ENCODE data around the gene KIAA0040.

Gene KIAA0040

GRCh38 chr1:175137369-175137768 lies 55.2 kb downstream of the KIAA0040 start:
- Histone ChIP-seq H3K4me1 (ENCODE audit: control insufficient read depth, insufficient read depth, low read length, unreplicated experiment) (no peaks in the 10 kb centered on the region), H3K36me3 (ENCODE audit: insufficient read depth, low read length) (no peaks in the 10 kb centered on the region), H2AFZ (ENCODE audit: low read length, unreplicated experiment) (no peak overlapping the region), H3K79me2 (ENCODE audit: control insufficient read depth, insufficient read depth, low read length, unreplicated experiment) (no peaks in the 10 kb centered on the region), H3K27ac (ENCODE audit: low read depth, low read length) (no peak overlapping the region), H3K27me3 (ENCODE audit: insufficient read depth, low read length) (peaks cover 12% of the 10 kb centered on the region; the same call in 1 of the 2 replicates), H3K4me3 (ENCODE audit: low read depth, low read length) (no peak overlapping the region)

GRCh38 chr1:175136246-175136645 lies 56.3 kb downstream of the KIAA0040 start:
- no peak overlapping the region for H3K4me3 ChIP-seq (ENCODE audit: low read depth, low read length)
- H2AFZ ChIP-seq (ENCODE audit: low read length, unreplicated experiment) = no peak overlapping the region
- H3K36me3 ChIP-seq (ENCODE audit: insufficient read depth, low read length) = no peaks in the 10 kb centered on the region
- no peaks in the 10 kb centered on the region for H3K4me1 ChIP-seq (ENCODE audit: control insufficient read depth, insufficient read depth, low read length, unreplicated experiment)
- H3K27me3 ChIP-seq (ENCODE audit: insufficient read depth, low read length) = peaks cover 17% of the 10 kb centered on the region
- no peak overlapping the region for H3K27ac ChIP-seq (ENCODE audit: low read depth, low read length)
- H3K79me2 ChIP-seq (ENCODE audit: control insufficient read depth, insufficient read depth, low read length, unreplicated experiment) = no peaks in the 10 kb centered on the region

GRCh38 chr1:175134500-175134899 lies 58.1 kb downstream of the KIAA0040 start:
- H3K27ac ChIP-seq (ENCODE audit: low read depth, low read length) = no peak overlapping the region
- no peak overlapping the region for H2AFZ ChIP-seq (ENCODE audit: low read length, unreplicated experiment)
- H3K4me3 ChIP-seq (ENCODE audit: low read depth, low read length) = no peak overlapping the region
- no peaks in the 10 kb centered on the region for H3K79me2 ChIP-seq (ENCODE audit: control insufficient read depth, insufficient read depth, low read length, unreplicated experiment)
- peaks cover 17% of the 10 kb centered on the region for H3K27me3 ChIP-seq (ENCODE audit: insufficient read depth, low read length)
- H3K36me3 ChIP-seq (ENCODE audit: insufficient read depth, low read length) = no peaks in the 10 kb centered on the region
- H3K4me1 ChIP-seq (ENCODE audit: control insufficient read depth, insufficient read depth, low read length, unreplicated experiment) = no peaks in the 10 kb centered on the region

- Histone ChIP-seq H3K4me1 (ENCODE audit: control insufficient read depth, insufficient read depth, low read length, unreplicated experiment) (no peaks in the 10 kb centered on the region), H2AFZ (ENCODE audit: low read length, unreplicated experiment) (no peak overlapping the region), H3K27me3 (ENCODE audit: insufficient read depth, low read length) (peaks cover 17% of the 10 kb centered on the region)
These were observed 58.7 kb downstream of the KIAA0040 start for GRCh38 chr1:175133673-175134435.

GRCh38 chr1:175132436-175132835 lies 60.1 kb downstream of the KIAA0040 start:
- Histone ChIP-seq H3K79me2 (ENCODE audit: control insufficient read depth, insufficient read depth, low read length, unreplicated experiment) (no peaks in the 10 kb centered on the region), H2AFZ (ENCODE audit: low read length, unreplicated experiment) (no peak overlapping the region), H3K27ac (ENCODE audit: low read depth, low read length) (no peak overlapping the region), H3K27me3 (ENCODE audit: insufficient read depth, low read length) (peaks cover 10% of the 10 kb centered on the region), H3K4me3 (ENCODE audit: low read depth, low read length) (no peak overlapping the region), H3K36me3 (ENCODE audit: insufficient read depth, low read length) (no peaks in the 10 kb centered on the region), H3K4me1 (ENCODE audit: control insufficient read depth, insufficient read depth, low read length, unreplicated experiment) (no peaks in the 10 kb centered on the region)

More at GRCh38 chr1:175133673-175134435, 58.7 kb downstream of the KIAA0040 start:
- no peak overlapping the region for H3K4me3 ChIP-seq (ENCODE audit: low read depth, low read length)
- no peak overlapping the region for H3K27ac ChIP-seq (ENCODE audit: low read depth, low read length)
- no peaks in the 10 kb centered on the region for H3K79me2 ChIP-seq (ENCODE audit: control insufficient read depth, insufficient read depth, low read length, unreplicated experiment)
- no peaks in the 10 kb centered on the region for H3K36me3 ChIP-seq (ENCODE audit: insufficient read depth, low read length)

GRCh38 chr1:175131095-175131494 lies 61.5 kb downstream of the KIAA0040 start:
- Histone ChIP-seq H3K79me2 (ENCODE audit: control insufficient read depth, insufficient read depth, low read length, unreplicated experiment) (no peaks in the 10 kb centered on the region), H3K4me1 (ENCODE audit: control insufficient read depth, insufficient read depth, low read length, unreplicated experiment) (no peaks in the 10 kb centered on the region), H3K36me3 (ENCODE audit: insufficient read depth, low read length) (no peaks in the 10 kb centered on the region), H3K4me3 (ENCODE audit: low read depth, low read length) (no peak overlapping the region), H3K27me3 (ENCODE audit: insufficient read depth, low read length) (peaks cover 13% of the 10 kb centered on the region), H2AFZ (ENCODE audit: low read length, unreplicated experiment) (no peak overlapping the region), H3K27ac (ENCODE audit: low read depth, low read length) (no peak overlapping the region)

GRCh38 chr1:175130649-175131045 lies 61.9 kb downstream of the KIAA0040 start:
- Histone ChIP-seq H3K79me2 (ENCODE audit: control insufficient read depth, insufficient read depth, low read length, unreplicated experiment) (no peaks in the 10 kb centered on the region), H3K4me3 (ENCODE audit: low read depth, low read length) (no peak overlapping the region), H3K27ac (ENCODE audit: low read depth, low read length) (no peak overlapping the region), H3K36me3 (ENCODE audit: insufficient read depth, low read length) (no peaks in the 10 kb centered on the region), H2AFZ (ENCODE audit: low read length, unreplicated experiment) (no peak overlapping the region), H3K27me3 (ENCODE audit: insufficient read depth, low read length) (peaks cover 13% of the 10 kb centered on the region), H3K4me1 (ENCODE audit: control insufficient read depth, insufficient read depth, low read length, unreplicated experiment) (no peaks in the 10 kb centered on the region)

DNA sequence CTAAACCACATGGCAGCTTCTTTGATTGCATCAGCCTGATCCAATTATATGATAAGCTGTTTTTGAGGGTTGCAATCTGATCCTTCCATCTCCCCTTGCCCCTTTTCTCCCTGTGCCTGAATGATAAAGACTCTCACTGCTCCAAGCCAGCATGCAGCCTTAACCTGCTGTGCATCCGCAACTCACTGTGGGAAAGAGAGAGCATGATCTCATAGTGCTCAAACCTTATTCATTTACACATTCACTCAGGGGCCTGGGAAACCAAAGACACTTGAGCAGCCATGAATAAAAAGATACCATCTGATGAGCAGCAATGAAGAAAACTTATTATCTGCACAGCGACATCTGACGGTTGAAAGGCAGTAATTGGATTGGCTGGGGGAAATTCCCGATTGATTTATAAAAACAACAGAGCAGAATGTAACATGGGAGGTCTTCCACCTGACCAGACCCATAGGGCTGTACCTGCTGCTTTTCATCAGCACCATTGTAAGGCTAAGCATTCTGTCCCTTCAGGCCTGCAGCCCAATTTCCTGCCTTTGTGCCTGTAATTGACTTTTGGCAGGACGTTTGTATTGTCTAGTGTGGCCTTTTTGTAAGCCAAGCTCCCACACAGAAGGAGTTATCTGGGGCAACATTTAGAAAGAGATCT lies 62.5 kb downstream of the KIAA0040 start:
- H3K36me3 ChIP-seq (ENCODE audit: insufficient read depth, low read length) = no peaks in the 10 kb centered on the region
- peaks cover 13% of the 10 kb centered on the region for H3K27me3 ChIP-seq (ENCODE audit: insufficient read depth, low read length)
- no peak overlapping the region for H3K4me3 ChIP-seq (ENCODE audit: low read depth, low read length)
- H3K27ac ChIP-seq (ENCODE audit: low read depth, low read length) = no peak overlapping the region
- H3K79me2 ChIP-seq (ENCODE audit: control insufficient read depth, insufficient read depth, low read length, unreplicated experiment) = no peaks in the 10 kb centered on the region
- H2AFZ ChIP-seq (ENCODE audit: low read length, unreplicated experiment) = no peak overlapping the region
- H3K4me1 ChIP-seq (ENCODE audit: control insufficient read depth, insufficient read depth, low read length, unreplicated experiment) = no peaks in the 10 kb centered on the region

DNA sequence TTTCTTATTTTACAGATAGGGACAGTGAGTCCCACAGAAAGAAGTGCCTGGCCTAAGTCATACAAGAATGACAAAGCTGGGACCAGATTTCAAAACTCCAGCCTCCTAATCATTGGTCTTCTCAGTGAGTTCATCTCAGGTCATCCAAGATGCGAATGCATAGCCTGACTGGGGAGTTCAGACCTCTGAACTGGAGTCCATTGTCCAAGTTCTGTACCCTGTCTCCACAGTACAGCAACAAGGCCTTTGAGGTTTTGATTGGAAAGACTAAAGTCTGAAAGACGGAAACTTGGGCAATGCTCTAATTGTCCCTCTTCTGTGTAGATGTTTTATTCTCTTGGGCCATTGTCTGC lies 63.0 kb downstream of the KIAA0040 start:
- Histone ChIP-seq H3K4me1 (ENCODE audit: control insufficient read depth, insufficient read depth, low read length, unreplicated experiment) (no peaks in the 10 kb centered on the region), H3K4me3 (ENCODE audit: low read depth, low read length) (no peak overlapping the region), H3K79me2 (ENCODE audit: control insufficient read depth, insufficient read depth, low read length, unreplicated experiment) (no peaks in the 10 kb centered on the region), H3K27me3 (ENCODE audit: insufficient read depth, low read length) (peaks cover 11% of the 10 kb centered on the region), H3K36me3 (ENCODE audit: insufficient read depth, low read length) (no peaks in the 10 kb centered on the region), H2AFZ (ENCODE audit: low read length, unreplicated experiment) (no peak overlapping the region), H3K27ac (ENCODE audit: low read depth, low read length) (no peak overlapping the region)

GRCh38 chr1:175129182-175129581 lies 63.4 kb downstream of the KIAA0040 start:
- H3K79me2 ChIP-seq (ENCODE audit: control insufficient read depth, insufficient read depth, low read length, unreplicated experiment) = no peaks in the 10 kb centered on the region
- H3K4me1 ChIP-seq (ENCODE audit: control insufficient read depth, insufficient read depth, low read length, unreplicated experiment) = no peaks in the 10 kb centered on the region
- no peak overlapping the region for H3K4me3 ChIP-seq (ENCODE audit: low read depth, low read length)
- H3K36me3 ChIP-seq (ENCODE audit: insufficient read depth, low read length) = no peaks in the 10 kb centered on the region
- H3K27me3 ChIP-seq (ENCODE audit: insufficient read depth, low read length) = peaks cover 10% of the 10 kb centered on the region
- no peak overlapping the region for H2AFZ ChIP-seq (ENCODE audit: low read length, unreplicated experiment)
- no peak overlapping the region for H3K27ac ChIP-seq (ENCODE audit: low read depth, low read length)

DNA sequence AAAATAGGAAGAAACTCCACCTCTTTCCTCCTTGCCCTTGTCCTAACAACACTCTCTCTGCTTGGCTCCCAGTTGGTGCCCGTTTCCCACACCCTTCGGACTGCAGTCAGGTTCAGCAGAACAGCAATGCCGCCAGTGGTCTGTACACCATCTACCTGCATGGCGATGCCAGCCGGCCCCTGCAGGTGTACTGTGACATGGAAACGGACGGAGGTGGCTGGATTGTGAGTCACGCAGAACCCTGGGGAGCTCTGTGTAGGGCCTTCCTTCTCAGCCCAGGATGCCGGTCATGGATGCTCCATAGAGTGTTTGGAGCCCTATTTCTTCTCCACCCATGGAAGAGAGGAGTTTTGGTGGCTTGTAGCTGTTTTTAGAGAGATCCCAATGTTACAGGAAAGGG lies 64.1 kb downstream of the KIAA0040 start:
- Histone ChIP-seq H3K36me3 (ENCODE audit: insufficient read depth, low read length) (no peaks in the 10 kb centered on the region), H2AFZ (ENCODE audit: low read length, unreplicated experiment) (no peak overlapping the region), H3K4me1 (ENCODE audit: control insufficient read depth, insufficient read depth, low read length, unreplicated experiment) (no peaks in the 10 kb centered on the region), H3K79me2 (ENCODE audit: control insufficient read depth, insufficient read depth, low read length, unreplicated experiment) (no peaks in the 10 kb centered on the region), H3K4me3 (ENCODE audit: low read depth, low read length) (no peak overlapping the region), H3K27ac (ENCODE audit: low read depth, low read length) (no peak overlapping the region), H3K27me3 (ENCODE audit: insufficient read depth, low read length) (peaks cover 10% of the 10 kb centered on the region)
